NCI-H2081 (cell line): Measurements from ENCODE around the gene UGT2B10.

Experiments used
- DNase-seq, 2 experiments: peaks; one replicate each; lab custom pipeline; 2025; lab: John Stamatoyannopoulos, UW

The UGT2B10 gene

DNA sequence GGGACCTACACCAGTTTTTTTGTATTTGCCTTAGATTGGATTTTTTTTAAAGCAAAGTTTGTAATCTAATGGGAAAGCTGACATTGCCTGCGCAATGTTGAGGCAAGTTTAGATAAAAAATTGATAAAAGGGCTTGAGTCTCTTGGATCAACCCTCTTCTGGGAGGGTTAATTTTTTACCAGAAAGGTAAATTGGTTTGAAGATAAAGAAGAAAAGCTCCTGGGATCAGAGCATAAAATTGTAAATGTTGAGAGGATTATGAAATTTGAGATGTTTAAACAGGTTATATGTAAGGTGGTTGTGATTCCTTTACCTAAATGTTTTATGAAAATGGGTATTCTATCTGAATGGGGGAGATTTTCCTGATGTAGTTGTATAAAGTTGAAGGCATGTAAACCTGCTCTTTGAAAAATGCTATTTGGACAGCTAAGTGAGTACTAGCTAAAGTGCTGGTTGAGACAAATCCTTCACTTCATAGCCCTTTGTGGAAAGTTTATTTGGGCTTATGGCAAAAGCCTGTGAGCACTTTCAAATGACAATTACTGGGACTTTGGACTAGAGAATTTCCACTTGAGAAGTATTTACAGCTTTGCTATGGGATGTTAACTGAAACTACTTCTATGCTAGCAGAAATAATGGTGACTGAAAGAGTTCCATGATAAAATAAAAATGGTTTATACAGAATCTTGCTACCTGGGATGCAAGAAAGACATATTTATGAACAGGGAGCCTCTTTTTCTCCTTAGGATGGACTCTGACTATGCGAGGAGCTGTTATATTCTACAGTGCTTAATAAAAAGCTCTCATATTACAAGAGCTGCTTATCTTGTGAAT lies 56.2 kb downstream of the UGT2B10 start:
- no peak for DNase-seq

DNA sequence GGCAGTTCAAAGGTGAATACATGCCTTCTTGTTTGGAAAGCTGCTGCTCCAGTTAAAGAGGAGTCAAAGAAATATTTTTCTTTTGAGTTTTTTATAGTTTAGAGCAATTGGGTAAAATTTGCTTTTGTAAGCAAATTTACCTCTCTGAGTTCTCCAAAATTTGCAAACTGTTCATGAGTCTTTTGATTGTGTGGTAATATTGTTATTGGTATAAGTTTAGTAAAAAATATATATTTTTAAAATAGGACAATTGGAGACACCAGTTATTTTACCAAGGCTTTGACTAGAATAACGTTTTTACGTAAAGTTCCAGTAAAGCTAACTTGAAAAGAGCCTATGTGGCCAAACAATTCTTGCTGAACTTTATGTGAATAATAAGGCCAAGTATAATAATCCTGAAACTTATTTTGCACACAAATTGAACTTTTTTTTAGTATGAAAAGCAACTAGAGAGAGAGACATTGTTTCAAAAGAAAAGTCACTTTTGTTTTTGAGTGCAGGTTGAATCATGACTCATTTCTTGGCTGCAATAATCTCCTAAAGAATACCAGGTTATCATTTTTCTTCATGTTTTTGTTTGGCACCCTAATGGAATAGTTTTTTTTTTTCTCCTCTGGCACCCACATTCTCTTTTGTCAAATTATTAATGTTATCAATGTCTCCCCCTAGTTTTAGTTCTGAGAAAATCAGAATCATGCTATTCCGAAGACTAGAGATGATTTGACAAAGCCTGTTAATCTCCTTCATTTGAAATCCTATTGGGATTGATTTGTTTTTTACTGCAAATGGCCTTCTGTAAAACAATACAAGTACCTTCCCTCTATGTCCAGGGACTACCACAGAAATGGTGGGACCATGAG lies 57.1 kb downstream of the UGT2B10 start:
- DNase-seq, result no peak

DNA sequence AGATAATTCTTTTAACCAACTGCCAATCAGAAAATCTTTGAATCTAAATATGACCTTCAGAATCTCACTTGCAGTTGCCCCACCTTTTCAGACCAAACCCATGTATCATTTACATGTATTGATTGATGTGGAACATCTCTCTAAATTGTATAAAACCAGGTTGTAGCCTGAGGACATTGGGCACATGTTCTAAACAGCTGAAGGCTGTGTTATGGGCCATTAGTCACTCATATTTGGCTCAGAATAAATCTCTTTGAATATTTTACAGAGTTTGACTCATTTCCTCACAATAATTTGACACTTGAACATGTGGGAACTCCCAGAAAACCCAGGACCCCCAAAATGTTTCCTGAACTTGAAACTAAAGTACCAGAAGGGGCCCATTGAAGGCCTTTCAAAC lies 58.7 kb downstream of the UGT2B10 start:
- no peak for DNase-seq

DNA sequence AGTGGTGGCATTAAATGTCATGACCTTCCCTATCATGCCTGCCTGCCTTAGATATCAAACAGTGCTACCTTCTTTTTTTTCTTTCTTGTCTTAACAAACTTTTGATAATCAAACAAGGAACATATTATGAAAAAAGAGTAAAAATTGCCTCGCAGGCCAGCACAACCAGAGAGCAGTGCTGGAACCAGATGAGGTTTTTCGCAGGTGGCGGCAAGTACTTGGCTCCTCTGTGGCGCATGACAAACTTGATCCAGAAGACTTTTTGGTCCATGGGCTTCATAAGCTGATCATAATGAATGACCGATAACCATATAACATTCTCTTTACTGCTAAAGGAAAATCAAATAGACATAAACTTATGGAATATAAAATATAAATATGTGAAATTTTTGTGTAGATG lies 61.8 kb downstream of the UGT2B10 start:
- no peak for DNase-seq

DNA sequence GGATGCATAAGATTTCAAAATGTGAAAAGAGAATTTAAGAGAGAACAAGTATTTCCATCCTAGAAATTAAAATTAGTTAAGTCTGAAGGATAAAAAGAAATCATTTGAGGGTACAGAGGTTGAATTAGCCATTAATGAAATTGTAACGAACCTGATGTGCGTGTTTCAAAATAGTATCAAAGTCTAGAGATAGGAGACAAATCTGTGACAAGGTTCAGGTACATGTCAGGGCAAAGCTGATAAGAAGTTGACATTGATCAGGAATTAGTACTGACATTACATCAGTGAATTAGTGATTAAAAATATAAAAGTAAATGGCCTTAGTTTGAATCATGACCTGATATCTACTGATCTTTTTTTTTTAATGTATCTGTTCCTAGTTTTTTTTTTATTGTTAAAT lies 62.3 kb downstream of the UGT2B10 start:
- DNase-seq, result no peak
